HEK293 (cell line): ENCODE results near the gene TMEM263.
"Not testable (repeated sequence)": the region's sequence is repeated elsewhere in the genome, so short reads cannot be mapped to it uniquely, and the experiment has no call there.

ENCODE experiments used
- CTCF ChIA-PET: fragments of 350-600 bp; formaldehyde crosslinking; extraction: SDS; loops from one replicate; lab custom pipeline; 2021; ENCODE audit warnings: antibody characterized with exemption; lab: Yijun Ruan, JAX
- POLR2A ChIA-PET: fragments of 300-600 bp; formaldehyde crosslinking; extraction: SDS; loops from one replicate; lab custom pipeline; 2020; ENCODE audit warnings: antibody characterized with exemption, inconsistent platforms; lab: Yijun Ruan, JAX
- H3K27ac ChIP-seq: fragments of 200-500 bp; sonication (Bioruptor generic); 2 replicates; pipeline ENCODE4 v1.5.1; 2014; ENCODE audit warnings: low read depth, low read length, control low read depth, inconsistent platforms; ENCODE audit errors: extremely low read depth
- H3K36me3 ChIP-seq, 2 experiments: fragments of 200-500 bp in 1 of 2; sonication (Bioruptor generic) in 1 of 2; 1 replicate in 1 of 2; 2 replicates in 1 of 2; pipeline ENCODE4 v1.5.1; 2014 to 2017; ENCODE audit warnings: inconsistent platforms in 2 of 2, low read length in 2 of 2; ENCODE audit not compliant: control insufficient read depth in 2 of 2, insufficient read depth in 1 of 2
- H3K4me1 ChIP-seq: fragments of 200-500 bp; sonication (Bioruptor generic); 2 replicates; pipeline ENCODE4 v1.5.1; 2014; ENCODE audit warnings: mild to moderate bottlenecking, low read length, inconsistent platforms; ENCODE audit not compliant: control insufficient read depth, insufficient read depth
- H3K4me3 ChIP-seq: 2 replicates; pipeline ENCODE4 v1.5.1; 2011; ENCODE audit warnings: low read depth, mild to moderate bottlenecking, control low read depth, low read length, moderate library complexity
- H3K9me3 ChIP-seq: fragments of 200-500 bp; sonication (Bioruptor generic); 2 replicates; pipeline ENCODE4 v1.5.1; 2014; ENCODE audit warnings: low read depth, low read length, inconsistent platforms; ENCODE audit not compliant: control insufficient read depth, insufficient read depth
- BCL11A ChIP-seq: fragments of 450-650 bp; formaldehyde crosslinking; IDR thresholded peaks from 2 replicates; pipeline ENCODE4 v1.5.1; 2016; ENCODE audit warnings: low read depth, missing biosample characterization, missing genetic modification characterization
- GLIS2 ChIP-seq: fragments of 450-650 bp; formaldehyde crosslinking; IDR thresholded peaks from 2 replicates; pipeline ENCODE4 v1.5.1; 2016; ENCODE audit warnings: missing biosample characterization, missing genetic modification characterization
- INSM2 ChIP-seq: fragments of 450-650 bp; formaldehyde crosslinking; IDR thresholded peaks from 2 replicates; pipeline ENCODE4 v1.5.1; 2016; ENCODE audit warnings: missing biosample characterization, missing genetic modification characterization
- KLF17 ChIP-seq: fragments of 450-650 bp; formaldehyde crosslinking; IDR thresholded peaks from 2 replicates; pipeline ENCODE4 v1.5.1; 2016; ENCODE audit warnings: missing biosample characterization, missing genetic modification characterization
- KLF9 ChIP-seq: fragments of 450-650 bp; formaldehyde crosslinking; IDR thresholded peaks from 2 replicates; pipeline ENCODE4 v1.5.1; 2016; ENCODE audit warnings: missing biosample characterization, missing genetic modification characterization, low read depth
- MYNN ChIP-seq: fragments of 450-650 bp; formaldehyde crosslinking; IDR thresholded peaks from 2 replicates; pipeline ENCODE4 v1.5.1; 2016; ENCODE audit warnings: missing biosample characterization, missing genetic modification characterization, borderline replicate concordance
- REST ChIP-seq: fragments of 450-650 bp; formaldehyde crosslinking; IDR thresholded peaks from 2 replicates; pipeline ENCODE4 v1.5.1; 2016; ENCODE audit warnings: missing biosample characterization, missing genetic modification characterization
- SP7 ChIP-seq: fragments of 450-650 bp; formaldehyde crosslinking; IDR thresholded peaks from 2 replicates; pipeline ENCODE4 v1.5.1; 2016; ENCODE audit warnings: missing biosample characterization, missing genetic modification characterization
- ZBTB6 ChIP-seq: fragments of 450-650 bp; formaldehyde crosslinking; IDR thresholded peaks from 2 replicates; pipeline ENCODE4 v1.5.1; 2017; ENCODE audit warnings: missing biosample characterization, missing genetic modification characterization
- ZFP37 ChIP-seq: fragments of 450-650 bp; formaldehyde crosslinking; IDR thresholded peaks from 2 replicates; pipeline ENCODE4 v1.5.1; 2016; ENCODE audit warnings: missing biosample characterization, missing genetic modification characterization
- ZNF132 ChIP-seq: fragments of 450-650 bp; formaldehyde crosslinking; IDR thresholded peaks from 2 replicates; pipeline ENCODE4 v1.5.1; 2017; ENCODE audit warnings: missing biosample characterization, missing genetic modification characterization, borderline replicate concordance
- ZNF18 ChIP-seq: fragments of 450-650 bp; formaldehyde crosslinking; IDR thresholded peaks from 2 replicates; pipeline ENCODE4 v1.5.1; 2016; ENCODE audit warnings: missing biosample characterization, missing genetic modification characterization
- ZNF223 ChIP-seq: fragments of 450-650 bp; formaldehyde crosslinking; IDR thresholded peaks from 2 replicates; pipeline ENCODE4 v1.5.1; 2016; ENCODE audit warnings: missing biosample characterization, missing genetic modification characterization
- ZNF292 ChIP-seq: fragments of 450-650 bp; formaldehyde crosslinking; IDR thresholded peaks from 2 replicates; pipeline ENCODE4 v1.5.1; 2016; ENCODE audit warnings: low read depth, missing biosample characterization, missing genetic modification characterization, borderline replicate concordance
- ZNF324 ChIP-seq: fragments of 450-650 bp; formaldehyde crosslinking; IDR thresholded peaks from 2 replicates; pipeline ENCODE4 v1.5.1; 2016; ENCODE audit warnings: missing biosample characterization, missing genetic modification characterization
- ZNF366 ChIP-seq: fragments of 450-650 bp; formaldehyde crosslinking; conservative IDR thresholded peaks from 2 replicates; pipeline ENCODE4 v1.5.1; 2016; ENCODE audit warnings: missing biosample characterization, missing genetic modification characterization
- ZNF473 ChIP-seq: fragments of 450-650 bp; formaldehyde crosslinking; IDR thresholded peaks from 2 replicates; pipeline ENCODE4 v1.5.1; 2017; ENCODE audit warnings: missing biosample characterization, missing genetic modification characterization
- ZNF549 ChIP-seq: fragments of 450-650 bp; IDR thresholded peaks from 2 replicates; pipeline ENCODE4 v1.5.1; 2018; ENCODE audit warnings: missing biosample characterization, missing genetic modification characterization, mild to moderate bottlenecking, inconsistent platforms, moderate library complexity
- ZNF621 ChIP-seq: fragments of 450-650 bp; formaldehyde crosslinking; IDR thresholded peaks from 2 replicates; pipeline ENCODE4 v1.5.1; 2017; ENCODE audit warnings: missing biosample characterization, missing genetic modification characterization
- ZNF654 ChIP-seq: fragments of 450-650 bp; formaldehyde crosslinking; IDR thresholded peaks from 2 replicates; pipeline ENCODE4 v1.5.1; 2016; ENCODE audit warnings: low read depth, missing biosample characterization, missing genetic modification characterization
- ZNF670 ChIP-seq: fragments of 450-650 bp; formaldehyde crosslinking; IDR thresholded peaks from 2 replicates; pipeline ENCODE4 v1.5.1; 2016; ENCODE audit warnings: missing biosample characterization, missing genetic modification characterization, low read depth
- ZNF701 ChIP-seq: fragments of 450-650 bp; formaldehyde crosslinking; IDR thresholded peaks from 2 replicates; pipeline ENCODE4 v1.5.1; 2016; ENCODE audit warnings: missing biosample characterization, missing genetic modification characterization
- ZNF707 ChIP-seq: fragments of 450-650 bp; formaldehyde crosslinking; IDR thresholded peaks from 2 replicates; pipeline ENCODE4 v1.5.1; 2016; ENCODE audit warnings: missing biosample characterization, missing genetic modification characterization
- ZXDB ChIP-seq: fragments of 450-650 bp; formaldehyde crosslinking; IDR thresholded peaks from 2 replicates; pipeline ENCODE4 v1.5.1; 2016; ENCODE audit warnings: missing biosample characterization, missing genetic modification characterization

TMEM263 gene

GRCh38 chr12:106999446-106999845 is 43.7 kb downstream of the TMEM263 start:
- H3K27ac ChIP-seq: no peak overlapping the region
- H3K9me3 ChIP-seq: no peaks in the 10 kb centered on the region
- H3K36me3 ChIP-seq: peaks cover 4 to 37% of the 10 kb centered on the region in 2 experiments
- H3K4me3 ChIP-seq: no peak overlapping the region
- ChIA-PET POLR2A (interaction anchor here (0.7 kb wide), 1 partner anchor 1768 kb away, joined by 4 read pairs; no protein-coding TSS in a partner anchor), CTCF (no interaction called here)
- no peaks in the 10 kb centered on the region for H3K4me1 ChIP-seq
- TF ChIP-seq ZNF701 (tag by site-specific recombination): no peak
- no peak for TF ChIP-seq ZNF18 (tag by site-specific recombination)
- TF ChIP-seq BCL11A (tag by site-specific recombination): no peak
- TF ChIP-seq SP7 (tag by site-specific recombination): no peak
- no peak for TF ChIP-seq GLIS2 (tag by site-specific recombination)
- TF ChIP-seq ZFP37 (tag by site-specific recombination): no peak
- no peak for TF ChIP-seq REST (tag by site-specific recombination)
- TF ChIP-seq ZNF654 (tag by site-specific recombination): no peak
- no peak for TF ChIP-seq ZNF223 (tag by site-specific recombination)
- no peak for TF ChIP-seq ZNF670 (tag by site-specific recombination)
- no peak for TF ChIP-seq ZNF549 (tag by site-specific recombination)
- no peak for TF ChIP-seq INSM2 (tag by site-specific recombination)

- H3K9me3 ChIP-seq, H3K4me1 ChIP-seq, H3K27ac ChIP-seq, H3K4me3 ChIP-seq, CTCF ChIA-PET, POLR2A ChIA-PET: not testable (repeated sequence)
- peaks cover 0 to 19% of the 10 kb centered on the region in 2 experiments; a peak in 1 of 3 replicates for H3K36me3 ChIP-seq
Observed at GRCh38 chr12:107002665-107003064, 47.0 kb downstream of the TMEM263 start.

DNA sequence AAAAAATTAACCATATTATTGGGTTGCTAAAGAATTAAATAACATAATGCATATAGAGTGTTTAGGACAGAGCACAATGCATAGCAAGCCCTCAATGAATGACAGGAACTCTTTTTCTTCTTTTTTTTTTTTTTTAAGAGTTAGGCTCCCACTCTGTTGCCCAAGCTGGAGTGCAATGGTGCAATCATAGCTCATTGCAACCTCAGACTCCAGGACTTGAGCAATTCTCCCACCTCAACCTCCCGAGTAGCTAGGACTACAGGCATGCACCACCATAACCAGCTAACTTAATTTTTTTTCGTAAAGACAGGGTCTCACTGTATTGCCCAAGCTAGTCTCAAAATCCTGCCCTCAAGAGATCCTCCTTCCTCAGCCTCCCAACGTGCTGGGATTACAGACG is 51.7 kb downstream of the TMEM263 start:
- H3K9me3 ChIP-seq: no peaks in the 10 kb centered on the region
- H3K27ac ChIP-seq: no peak overlapping the region
- ChIA-PET CTCF (no interaction called here), POLR2A (interaction anchor here (1.0 kb wide), 1 partner anchor 21 kb away, joined by 4 read pairs; no protein-coding TSS in a partner anchor)
- H3K36me3 ChIP-seq: peaks cover 0 to 3% of the 10 kb centered on the region in 2 experiments; a peak in 1 of 3 replicates
- H3K4me1 ChIP-seq: no peaks in the 10 kb centered on the region
- H3K4me3 ChIP-seq: no peak overlapping the region
- TF ChIP-seq ZNF366 (tag by site-specific recombination) (no peak), KLF17 (tag by site-specific recombination) (no peak), ZNF621 (tag by site-specific recombination) (no peak), ZBTB6 (no peak), ZNF292 (tag by site-specific recombination) (no peak), ZNF707 (tag by site-specific recombination) (no peak), ZXDB (tag by site-specific recombination) (no peak), ZNF132 (tag by site-specific recombination) (no peak), ZNF324 (no peak), KLF9 (tag by site-specific recombination) (no peak), MYNN (no peak), ZNF473 (tag by site-specific recombination) (no peak)
